ENCODE results near the gene B3GALT5. TPM values are rescaled to one million over a fixed set of nuclear protein-coding genes. Genes with fewer than 3 reads are reported as not detected.

B3GALT5 gene
- total RNA-seq, 1 donor: 0.18 TPM

GRCh38 chr21:39662411-39662953, 49.7 kb downstream of the B3GALT5 start:
- H3K4me3 ChIP-seq (ENCODE audit: low read depth, low read length): no peak overlapping the region
- DNase-seq (ENCODE audit: low read depth): no peak

DNA sequence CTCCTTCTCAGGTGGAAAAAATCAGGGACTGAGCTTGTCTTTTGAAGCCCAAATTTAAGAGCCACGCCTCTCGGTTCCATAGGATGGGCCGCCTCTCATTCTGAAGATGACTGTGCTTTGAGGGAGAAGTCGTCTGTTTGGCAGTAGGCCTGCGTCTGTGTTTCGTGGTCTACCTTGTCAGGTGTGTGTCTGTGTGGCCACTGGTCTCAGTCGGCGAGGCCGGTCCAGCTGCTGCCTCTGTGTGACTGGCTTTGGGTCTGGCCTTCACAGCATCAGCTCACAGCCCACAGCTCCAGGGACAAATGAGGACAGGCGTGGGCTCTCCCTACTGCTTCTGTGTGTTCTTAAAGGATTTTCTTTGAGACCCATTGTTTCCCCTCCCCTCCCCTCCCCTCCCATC, 50.3 kb downstream of the B3GALT5 start:
- TF ChIP-seq CTCF (IDR thresholded peaks at IDR 0.05; ENCODE audit: insufficient read depth, low read length): no peak
- H3K4me3 ChIP-seq (ENCODE audit: low read depth, low read length): no peak overlapping the region
- DNase-seq (ENCODE audit: low read depth): no peak

More at GRCh38 chr21:39662411-39662953, 49.7 kb downstream of the B3GALT5 start:
- no peak for TF ChIP-seq CTCF (IDR thresholded peaks at IDR 0.05; ENCODE audit: insufficient read depth, low read length)

- no peak overlapping the region for H3K4me3 ChIP-seq (ENCODE audit: low read depth, low read length)
- DNase-seq (ENCODE audit: low read depth): no peak
- no peak for TF ChIP-seq CTCF (IDR thresholded peaks at IDR 0.05; ENCODE audit: insufficient read depth, low read length)
Observed at GRCh38 chr21:39663742-39664492, 51.2 kb downstream of the B3GALT5 start.

DNA sequence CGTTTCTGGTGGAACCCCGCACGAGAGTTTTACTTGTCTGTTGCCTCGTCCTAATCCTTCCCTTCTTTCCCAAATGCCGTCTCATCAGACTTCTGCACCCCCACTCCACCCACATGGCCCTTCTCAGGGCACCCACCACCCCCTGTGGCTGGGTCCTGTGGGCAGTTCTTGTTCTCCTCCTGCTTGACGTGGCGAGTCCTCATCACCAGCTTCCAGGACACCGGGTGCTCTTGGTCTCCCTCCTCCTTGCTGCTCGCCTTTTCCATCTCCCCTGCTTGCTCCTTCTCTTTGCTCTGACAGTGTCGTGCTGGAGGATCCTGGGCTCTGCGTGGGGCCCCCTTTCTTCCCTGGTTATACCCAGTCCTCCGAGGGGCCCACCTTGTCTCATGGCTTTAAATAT, 51.8 kb downstream of the B3GALT5 start:
- no peak for DNase-seq (ENCODE audit: low read depth)
- no peak overlapping the region for H3K4me3 ChIP-seq (ENCODE audit: low read depth, low read length)
- TF ChIP-seq CTCF (IDR thresholded peaks at IDR 0.05; ENCODE audit: insufficient read depth, low read length): no peak

DNA sequence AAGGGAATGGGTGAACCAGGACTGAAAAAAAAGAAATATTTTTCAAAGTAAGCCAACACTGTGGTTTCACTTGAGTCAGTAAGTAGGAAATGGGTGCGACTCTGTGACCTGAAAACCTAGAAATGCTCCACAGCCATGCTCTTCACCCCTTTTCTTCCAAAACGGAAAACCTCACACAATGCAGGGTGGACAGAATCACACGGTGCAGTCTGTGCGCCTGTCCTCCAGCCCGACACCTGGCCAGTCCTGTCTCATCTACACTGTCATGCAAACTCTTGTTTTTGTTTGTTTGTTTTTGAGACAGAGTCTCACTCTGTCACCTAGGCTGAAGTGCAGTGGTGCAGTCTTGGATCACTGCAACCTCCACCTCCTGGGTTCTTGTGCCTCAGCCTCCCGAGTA, 53.3 kb downstream of the B3GALT5 start:
- no peak overlapping the region for H3K4me3 ChIP-seq (ENCODE audit: low read depth, low read length)
- DNase-seq (ENCODE audit: low read depth): no peak
- no peak for TF ChIP-seq CTCF (IDR thresholded peaks at IDR 0.05; ENCODE audit: insufficient read depth, low read length)

DNA sequence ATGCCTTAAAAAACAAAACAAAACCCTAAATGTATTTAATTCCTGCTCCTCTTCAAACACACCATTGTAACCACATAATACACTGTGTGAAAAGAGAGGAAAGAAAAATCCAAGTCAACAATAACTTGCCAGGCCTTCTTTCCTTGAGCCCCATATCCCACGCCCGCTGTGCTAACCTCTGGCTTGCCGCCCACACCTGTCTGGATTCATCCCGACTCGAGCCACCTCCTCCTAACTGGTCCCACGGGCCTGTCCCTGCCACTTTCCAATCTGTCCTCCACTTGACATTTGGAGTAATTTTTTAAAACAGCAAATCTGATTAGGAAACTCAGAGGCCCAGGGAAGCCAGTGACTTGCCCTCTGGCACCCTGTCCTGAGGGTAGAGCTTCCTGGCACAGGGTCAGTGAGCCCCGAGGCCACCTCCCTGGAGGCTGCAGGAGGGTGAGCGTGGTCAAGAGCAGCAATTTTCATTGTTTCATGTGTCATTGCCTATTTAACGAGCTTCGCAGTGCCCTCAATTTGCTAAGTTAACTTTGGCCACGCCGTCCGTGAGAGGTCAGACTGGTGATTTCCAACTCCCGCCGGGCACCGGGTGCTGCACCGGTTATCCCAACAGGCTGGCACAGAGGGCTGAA, 54.1 kb downstream of the B3GALT5 start:
- TF ChIP-seq CTCF (IDR thresholded peaks at IDR 0.05; ENCODE audit: insufficient read depth, low read length): no peak
- no peak for DNase-seq (ENCODE audit: low read depth)
- no peak overlapping the region for H3K4me3 ChIP-seq (ENCODE audit: low read depth, low read length)

All from fibroblast of the aortic adventitia (primary cell).